ENCODE data around the gene ATOX1.
A peak's percentile ranks its signal among the peaks of the same experiment; 100 is the strongest.

Gene ATOX1

DNA sequence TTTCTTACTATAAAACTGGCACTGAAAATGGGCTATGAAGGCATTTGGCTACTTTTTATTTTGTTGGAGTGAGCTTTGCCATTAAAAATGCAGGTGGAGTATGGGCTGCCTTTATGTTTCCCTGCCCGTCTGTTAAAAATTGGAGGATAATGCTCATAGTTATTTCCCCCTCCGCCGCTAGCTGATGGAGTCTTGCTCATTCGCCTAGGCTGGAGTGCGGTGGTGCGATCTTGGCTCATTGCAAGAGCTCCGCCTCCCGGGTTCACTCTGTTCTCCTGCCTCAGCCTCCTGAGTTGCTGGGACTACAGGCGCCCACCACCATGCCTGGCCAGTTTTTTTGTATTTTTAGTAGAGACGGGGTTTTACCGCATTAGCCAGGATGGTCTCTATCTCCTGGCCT is 21.9 kb upstream of the ATOX1 start (continued):
- TF ChIP-seq ZNF311 (tag by site-specific recombination; IDR thresholded peaks at IDR 0.05; ENCODE audit: borderline replicate concordance) (no peak), ZNF600 (tag by site-specific recombination; IDR thresholded peaks at IDR 0.05) (0 out of 2 replicates have a peak, but pooled peaks have one; percentile 12)

DNA sequence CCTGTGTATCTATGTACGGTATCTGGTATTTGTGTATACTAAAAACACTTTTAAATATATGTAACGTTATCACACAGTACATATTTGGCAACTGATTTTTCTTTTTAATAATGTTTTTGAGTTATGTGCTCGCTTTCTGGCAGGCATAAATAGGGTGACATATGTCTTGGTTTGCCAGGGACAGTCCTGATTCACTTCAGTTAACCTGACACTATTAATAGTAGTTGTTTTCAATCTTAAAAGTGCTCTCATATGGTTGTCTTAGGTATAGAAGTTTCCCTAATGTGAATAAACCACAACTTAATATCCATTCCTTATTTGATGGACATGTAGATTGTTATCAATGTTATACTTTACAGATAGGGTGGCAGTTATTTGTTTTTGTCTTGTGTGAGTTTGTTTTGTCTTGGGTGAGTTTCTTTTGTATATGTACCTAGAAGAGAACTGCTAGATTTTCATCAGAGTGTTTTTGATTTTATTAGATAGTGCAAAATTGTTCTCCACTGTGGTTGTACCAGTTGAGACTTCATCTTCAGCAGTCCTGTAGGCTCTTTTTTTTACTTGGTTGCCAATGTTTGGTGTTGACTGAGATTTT is 21.2 kb upstream of the ATOX1 start:
- Histone ChIP-seq H3K36me3 (ENCODE audit: control insufficient read depth in 2 of 2, insufficient read depth in 1 of 2, low read length in 2 of 2) (peaks cover 11 to 28% of the 10 kb centered on the region in 2 experiments; a peak in 2 of 3 replicates), H3K4me3 (ENCODE audit: low read depth, low read length) (no peak overlapping the region), H3K9me3 (ENCODE audit: control insufficient read depth, insufficient read depth, low read depth, low read length) (no peaks in the 10 kb centered on the region), H3K27ac (ENCODE audit: extremely low read depth, low read depth, low read length) (no peak overlapping the region), H3K4me1 (ENCODE audit: control insufficient read depth, insufficient read depth, low read length) (peaks cover 43% of the 10 kb centered on the region)
- ChIA-PET POLR2A (interaction anchor here (2.6 kb wide), 1 partner anchor 8 kb away, joined by 22 read pairs; the partner anchor contains the start of gene G3BP1), CTCF (no interaction called here)
- TF ChIP-seq OSR2 (tag by site-specific recombination; IDR thresholded peaks at IDR 0.05) (0 out of 2 replicates have a peak, but pooled peaks have one; percentile 7), ZNF175 (tag by site-specific recombination; IDR thresholded peaks at IDR 0.05) (no peak), OVOL3 (tag by site-specific recombination; IDR thresholded peaks at IDR 0.05) (no peak), ZNF223 (tag by site-specific recombination; IDR thresholded peaks at IDR 0.05) (no peak), ZNF202 (tag by site-specific recombination; IDR thresholded peaks at IDR 0.05; ENCODE audit: borderline replicate concordance) (no peak), ZNF426 (tag by site-specific recombination; IDR thresholded peaks at IDR 0.05) (no peak), ZNF169 (tag by site-specific recombination; IDR thresholded peaks at IDR 0.05) (no peak), ZNF776 (tag by site-specific recombination; IDR thresholded peaks at IDR 0.05; ENCODE audit: borderline replicate concordance) (no peak), ZNF19 (tag by site-specific recombination; IDR thresholded peaks at IDR 0.05; ENCODE audit: low read depth) (no peak)
- TF ChIP-seq, protein P1, sequence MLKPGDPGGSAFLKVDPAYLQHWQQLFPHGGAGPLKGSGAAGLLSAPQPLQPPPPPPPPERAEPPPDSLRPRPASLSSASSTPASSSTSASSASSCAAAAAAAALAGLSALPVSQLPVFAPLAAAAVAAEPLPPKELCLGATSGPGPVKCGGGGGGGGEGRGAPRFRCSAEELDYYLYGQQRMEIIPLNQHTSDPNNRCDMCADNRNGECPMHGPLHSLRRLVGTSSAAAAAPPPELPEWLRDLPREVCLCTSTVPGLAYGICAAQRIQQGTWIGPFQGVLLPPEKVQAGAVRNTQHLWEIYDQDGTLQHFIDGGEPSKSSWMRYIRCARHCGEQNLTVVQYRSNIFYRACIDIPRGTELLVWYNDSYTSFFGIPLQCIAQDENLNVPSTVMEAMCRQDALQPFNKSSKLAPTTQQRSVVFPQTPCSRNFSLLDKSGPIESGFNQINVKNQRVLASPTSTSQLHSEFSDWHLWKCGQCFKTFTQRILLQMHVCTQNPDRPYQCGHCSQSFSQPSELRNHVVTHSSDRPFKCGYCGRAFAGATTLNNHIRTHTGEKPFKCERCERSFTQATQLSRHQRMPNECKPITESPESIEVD (tag by site-specific recombination; IDR thresholded peaks at IDR 0.05) = peak; percentile 39; the same call in 1 of the 2 replicates

DNA sequence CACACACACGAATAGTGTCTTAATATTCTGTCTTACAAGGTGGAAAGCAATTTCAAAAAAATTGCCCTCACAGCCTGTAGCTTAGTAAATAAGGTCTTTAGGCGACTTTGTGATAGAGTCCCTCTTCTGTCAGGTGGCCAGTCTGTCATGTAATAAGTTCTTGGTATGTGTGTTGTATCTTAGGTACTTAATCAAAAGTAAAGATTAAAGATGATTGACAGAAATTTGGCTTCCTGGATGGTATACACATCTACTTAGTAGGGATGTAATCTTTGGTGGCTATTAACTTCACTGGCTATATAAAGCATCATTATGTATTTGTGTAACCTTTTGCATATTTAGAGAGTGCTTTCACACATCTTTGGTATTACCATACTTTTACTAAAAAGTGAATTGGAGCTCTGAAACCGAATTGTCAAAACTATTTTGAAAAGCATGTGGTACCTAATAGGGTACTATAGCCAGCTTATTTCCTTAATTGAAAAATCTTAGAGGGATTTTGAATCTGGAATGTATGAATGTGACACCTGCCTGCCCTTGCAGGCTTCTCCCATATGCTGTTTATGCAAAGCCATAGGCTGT is 16.7 kb upstream of the ATOX1 start:
- ChIA-PET CTCF (interaction anchor here (0.6 to 1.1 kb wide), 2 partner anchors 14 to 123 kb away, joined by 3 to 4 read pairs; no protein-coding TSS in a partner anchor), POLR2A (interaction anchor here (1.2 kb wide), 1 partner anchor 9 kb away, joined by 5 read pairs; no protein-coding TSS in a partner anchor)
- peaks cover 11 to 31% of the 10 kb centered on the region in 2 experiments; a peak in 2 of 3 replicates for H3K36me3 ChIP-seq (ENCODE audit: control insufficient read depth in 2 of 2, insufficient read depth in 1 of 2, low read length in 2 of 2)

DNA sequence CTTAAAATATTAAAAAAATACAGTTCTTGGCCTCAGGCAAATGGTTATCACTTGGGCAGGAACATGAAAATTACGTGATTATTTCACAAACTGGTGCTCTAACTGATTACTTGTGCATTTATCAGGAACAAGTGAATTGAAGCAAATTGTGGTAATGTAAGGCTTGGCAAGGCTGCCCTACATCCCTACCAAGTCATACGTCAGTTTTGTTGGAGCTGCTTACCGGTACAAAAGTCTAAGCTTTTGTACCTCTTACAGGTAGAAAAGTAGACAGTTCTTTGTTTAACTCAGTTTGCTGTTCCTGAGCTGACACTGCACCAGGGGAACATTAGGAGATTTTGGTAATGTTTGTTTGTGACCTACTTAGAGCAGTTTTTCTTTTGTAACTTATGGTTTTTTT is 15.5 kb upstream of the ATOX1 start:
- Histone ChIP-seq H3K9me3 (ENCODE audit: control insufficient read depth, insufficient read depth, low read depth, low read length) (no peaks in the 10 kb centered on the region), H3K36me3 (ENCODE audit: control insufficient read depth in 2 of 2, insufficient read depth in 1 of 2, low read length in 2 of 2) (peaks cover 11 to 30% of the 10 kb centered on the region in 2 experiments; a peak in 2 of 3 replicates), H3K4me3 (ENCODE audit: low read depth, low read length) (peak overlapping the region; percentile 89), H3K27ac (ENCODE audit: extremely low read depth, low read depth, low read length) (no peak overlapping the region), H3K4me1 (ENCODE audit: control insufficient read depth, insufficient read depth, low read length) (peaks cover 17% of the 10 kb centered on the region)
- no peak for TF ChIP-seq ZBTB21 (tag by site-specific recombination; IDR thresholded peaks at IDR 0.05)
- TF ChIP-seq, protein P1 (tag by site-specific recombination; IDR thresholded peaks at IDR 0.05) = peak; percentile 66; the same call in 1 of the 2 replicates
- TF ChIP-seq MZF1 (tag by site-specific recombination; IDR thresholded peaks at IDR 0.05; ENCODE audit: borderline replicate concordance) = no peak
- TF ChIP-seq PRDM1 (tag by site-specific recombination; IDR thresholded peaks at IDR 0.05) = 0 out of 2 replicates have a peak, but pooled peaks have one; percentile 43
- ChIA-PET POLR2A (interaction anchor here (1.0 to 4.7 kb wide), 3 partner anchors 14 to 22 kb away, joined by 3 to 58 read pairs (median 6); partner anchors contain the start of gene ATOX1), CTCF (interaction anchor here (0.8 kb wide), 1 partner anchor 576 kb away, joined by 3 read pairs; no protein-coding TSS in a partner anchor)

More for the DNA sequence above, 16.7 kb upstream of the ATOX1 start:
- TF ChIP-seq ZNF707 (tag by site-specific recombination; IDR thresholded peaks at IDR 0.05) = no peak
- peak; percentile 91 for TF ChIP-seq PRDM1 (tag by site-specific recombination; IDR thresholded peaks at IDR 0.05)
- no peak for TF ChIP-seq ZNF132 (tag by site-specific recombination; IDR thresholded peaks at IDR 0.05; ENCODE audit: borderline replicate concordance)
- H3K27ac ChIP-seq (ENCODE audit: extremely low read depth, low read depth, low read length) = no peak overlapping the region
- peak overlapping the region; percentile 89 for H3K4me3 ChIP-seq (ENCODE audit: low read depth, low read length)
- H3K4me1 ChIP-seq (ENCODE audit: control insufficient read depth, insufficient read depth, low read length) = peaks cover 26% of the 10 kb centered on the region
- H3K9me3 ChIP-seq (ENCODE audit: control insufficient read depth, insufficient read depth, low read depth, low read length) = no peaks in the 10 kb centered on the region
